ENCODE results near the gene PCDHGC4.

The PCDHGC4 gene

DNA sequence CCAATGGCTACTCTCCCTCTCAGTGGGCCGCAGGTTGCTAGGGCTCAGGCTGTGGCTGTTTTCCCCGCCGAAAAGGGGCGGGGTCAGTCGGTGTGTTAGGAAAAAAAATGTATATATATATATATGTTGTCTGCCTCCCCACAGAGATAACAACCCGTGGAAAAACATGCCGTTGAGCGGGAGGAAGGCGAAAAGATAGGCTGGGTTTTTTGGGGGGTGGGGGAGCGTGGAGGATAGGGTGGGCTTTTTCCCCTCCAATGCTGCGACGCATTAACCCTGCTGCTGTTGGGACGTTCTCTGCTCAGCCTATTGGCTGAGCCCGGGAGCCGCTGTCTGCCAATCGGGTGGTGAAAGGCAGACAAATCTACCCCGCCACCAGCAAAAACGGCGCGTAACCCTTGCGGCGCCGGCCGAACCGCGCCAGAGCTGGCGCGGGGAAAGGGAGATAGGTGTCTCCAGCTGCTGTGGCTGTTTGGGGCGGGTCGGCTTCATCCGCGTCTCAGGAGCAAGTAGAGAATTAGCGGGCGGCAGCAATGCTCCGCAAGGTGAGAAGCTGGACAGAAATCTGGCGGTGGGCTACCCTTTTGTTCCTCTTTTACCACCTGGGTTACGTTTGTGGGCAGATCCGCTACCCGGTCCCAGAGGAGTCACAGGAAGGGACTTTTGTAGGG, at the start of gene PCDHGC4:
Gene PCDHGC4 (plus strand): TSS at position 390 of the 671 bp plus-strand sequence. CDS start 144 bp downstream, at position 534.
- peaks cover 0 to 14% (median 12%) of the 10 kb centered on the region in 5 donors for H3K27me3 ChIP-seq (ENCODE audit: control insufficient read depth in 5 of 5, insufficient read depth in 4 of 5, low read length in 5 of 5)
- no peak within 1 kb of the TSS for H3K27ac ChIP-seq (ENCODE audit: low read depth, low read length)
- H3K4me1 ChIP-seq (ENCODE audit: control insufficient read depth in 5 of 5, insufficient read depth in 5 of 5, low read length in 5 of 5) = peaks cover 4 to 23% (median 20%) of the 10 kb centered on the region in 5 donors
- peak within 1 kb of the TSS in 3 of 5 donors; percentile 13 to 49 (median 43) for H3K9ac ChIP-seq (ENCODE audit: low read length in 5 of 5)
- H3K4me3 ChIP-seq (ENCODE audit: low read depth in 1 of 5, low read length in 5 of 5) = peak within 1 kb of the TSS; percentile 17 to 61 (median 52)
- H3K36me3 ChIP-seq (ENCODE audit: control insufficient read depth in 5 of 5, insufficient read depth in 5 of 5, low read length in 5 of 5) = peaks cover 0 to 15% (median 8%) of the 10 kb centered on the region in 5 donors
- no peaks in the 10 kb centered on the region for H3K9me3 ChIP-seq (ENCODE audit: control insufficient read depth in 5 of 5, low read length in 5 of 5)

DNA sequence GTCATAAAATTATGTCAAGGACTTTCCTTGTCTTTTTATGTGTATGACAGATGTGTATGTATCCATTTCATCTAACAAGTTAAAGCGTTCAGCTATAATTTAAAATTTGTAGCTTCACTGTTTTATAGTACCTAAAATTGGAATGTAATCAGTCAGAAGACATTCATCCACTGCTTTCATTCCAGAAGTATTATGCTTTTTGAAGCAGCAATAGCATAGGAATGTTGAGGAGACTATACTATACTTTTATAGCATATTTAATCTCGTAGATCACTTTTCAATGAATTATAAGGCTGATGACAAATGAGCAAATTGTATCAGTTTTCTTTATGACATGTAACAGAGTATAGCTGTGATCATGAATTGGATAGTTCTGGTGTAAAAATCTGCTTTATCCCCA, 47.6 kb upstream of the PCDHGC4 start:
- Histone ChIP-seq H3K4me1 (ENCODE audit: control insufficient read depth in 5 of 5, insufficient read depth in 5 of 5, low read length in 5 of 5) (no peaks in the 10 kb centered on the region), H3K27me3 (ENCODE audit: control insufficient read depth in 5 of 5, insufficient read depth in 4 of 5, low read length in 5 of 5) (no peaks in the 10 kb centered on the region), H3K9me3 (ENCODE audit: control insufficient read depth in 5 of 5, low read length in 5 of 5) (peaks cover 5 to 51% (median 42%) of the 10 kb centered on the region in 5 donors), H3K36me3 (ENCODE audit: control insufficient read depth in 5 of 5, insufficient read depth in 5 of 5, low read length in 5 of 5) (peaks cover 0 to 3% (median 0%) of the 10 kb centered on the region in 5 donors), H3K27ac (ENCODE audit: low read depth, low read length) (no peak overlapping the region), H3K9ac (ENCODE audit: low read length in 5 of 5) (no peak overlapping the region), H3K4me3 (ENCODE audit: low read depth in 1 of 5, low read length in 5 of 5) (no peak overlapping the region)

DNA sequence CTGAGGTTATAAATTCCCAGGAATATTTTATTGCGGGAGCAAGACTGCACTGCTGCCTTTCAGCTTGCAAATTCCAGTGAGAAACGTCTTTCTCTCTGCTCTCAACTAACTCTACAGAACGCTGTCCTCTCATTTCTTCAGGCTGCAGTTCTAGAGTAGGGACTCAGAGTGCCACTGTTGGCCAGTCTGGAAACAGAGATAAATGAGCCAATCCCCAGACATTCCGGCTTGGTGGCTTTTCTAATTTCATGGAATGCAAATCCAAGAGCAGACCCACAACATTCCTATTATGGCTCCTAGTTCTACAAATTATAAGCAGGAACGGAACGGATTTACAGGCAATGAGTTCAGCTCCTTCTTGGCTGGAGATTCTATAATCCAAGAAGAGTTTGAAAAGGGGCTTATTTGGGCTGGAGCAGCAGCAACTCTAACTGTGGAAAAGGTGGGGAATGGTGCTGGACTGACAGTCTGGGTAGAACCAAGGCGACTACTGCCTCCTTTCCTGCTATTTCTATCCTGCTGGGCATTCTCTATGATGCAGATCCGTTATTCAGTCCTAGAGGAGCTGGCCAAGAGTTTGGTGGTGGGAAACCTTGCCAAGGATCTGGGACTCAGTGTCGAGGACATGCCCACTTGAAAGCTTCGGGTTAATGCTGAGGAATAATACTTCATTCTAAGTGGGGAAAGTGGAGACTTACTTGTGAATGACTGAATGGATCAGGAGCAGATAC, 45.3 kb upstream of the PCDHGC4 start:
- H3K36me3 ChIP-seq (ENCODE audit: control insufficient read depth in 5 of 5, insufficient read depth in 5 of 5, low read length in 5 of 5) = peaks cover 0 to 3% (median 0%) of the 10 kb centered on the region in 5 donors
- no peak overlapping the region for H3K27ac ChIP-seq (ENCODE audit: low read depth, low read length)
- peaks cover 5 to 45% (median 30%) of the 10 kb centered on the region in 5 donors for H3K9me3 ChIP-seq (ENCODE audit: control insufficient read depth in 5 of 5, low read length in 5 of 5)
- no peak overlapping the region for H3K9ac ChIP-seq (ENCODE audit: low read length in 5 of 5)
- H3K27me3 ChIP-seq (ENCODE audit: control insufficient read depth in 5 of 5, insufficient read depth in 4 of 5, low read length in 5 of 5) = no peaks in the 10 kb centered on the region
- H3K4me3 ChIP-seq (ENCODE audit: low read depth in 1 of 5, low read length in 5 of 5) = no peak overlapping the region
- H3K4me1 ChIP-seq (ENCODE audit: control insufficient read depth in 5 of 5, insufficient read depth in 5 of 5, low read length in 5 of 5) = no peaks in the 10 kb centered on the region

DNA sequence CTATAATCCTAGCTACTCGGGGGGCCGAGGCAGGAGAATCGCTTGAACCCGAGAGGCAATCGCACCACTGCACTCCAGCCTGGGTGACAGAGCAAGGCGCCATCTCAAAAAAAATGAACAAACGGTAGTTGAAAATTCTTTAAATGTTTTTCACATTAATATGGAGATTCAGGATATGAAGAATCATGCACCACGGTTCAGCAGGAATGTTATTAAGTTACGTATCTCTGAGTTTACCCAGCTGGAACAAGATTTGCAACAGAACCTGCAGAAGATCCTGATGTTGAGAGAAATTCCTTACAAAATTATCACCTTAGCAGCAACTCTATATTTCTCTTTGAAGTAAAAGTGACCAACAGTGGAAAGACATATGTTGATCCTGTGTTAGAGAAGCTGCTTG, 44.5 kb upstream of the PCDHGC4 start:
- H3K9ac ChIP-seq (ENCODE audit: low read length in 5 of 5) = no peak overlapping the region
- H3K27me3 ChIP-seq (ENCODE audit: control insufficient read depth in 5 of 5, insufficient read depth in 4 of 5, low read length in 5 of 5) = no peaks in the 10 kb centered on the region
- H3K4me1 ChIP-seq (ENCODE audit: control insufficient read depth in 5 of 5, insufficient read depth in 5 of 5, low read length in 5 of 5) = no peaks in the 10 kb centered on the region
- H3K9me3 ChIP-seq (ENCODE audit: control insufficient read depth in 5 of 5, low read length in 5 of 5) = peaks cover 5 to 39% (median 26%) of the 10 kb centered on the region in 5 donors
- no peak overlapping the region for H3K27ac ChIP-seq (ENCODE audit: low read depth, low read length)
- no peak overlapping the region for H3K4me3 ChIP-seq (ENCODE audit: low read depth in 1 of 5, low read length in 5 of 5)
- H3K36me3 ChIP-seq (ENCODE audit: control insufficient read depth in 5 of 5, insufficient read depth in 5 of 5, low read length in 5 of 5) = peaks cover 0 to 3% (median 0%) of the 10 kb centered on the region in 5 donors

DNA sequence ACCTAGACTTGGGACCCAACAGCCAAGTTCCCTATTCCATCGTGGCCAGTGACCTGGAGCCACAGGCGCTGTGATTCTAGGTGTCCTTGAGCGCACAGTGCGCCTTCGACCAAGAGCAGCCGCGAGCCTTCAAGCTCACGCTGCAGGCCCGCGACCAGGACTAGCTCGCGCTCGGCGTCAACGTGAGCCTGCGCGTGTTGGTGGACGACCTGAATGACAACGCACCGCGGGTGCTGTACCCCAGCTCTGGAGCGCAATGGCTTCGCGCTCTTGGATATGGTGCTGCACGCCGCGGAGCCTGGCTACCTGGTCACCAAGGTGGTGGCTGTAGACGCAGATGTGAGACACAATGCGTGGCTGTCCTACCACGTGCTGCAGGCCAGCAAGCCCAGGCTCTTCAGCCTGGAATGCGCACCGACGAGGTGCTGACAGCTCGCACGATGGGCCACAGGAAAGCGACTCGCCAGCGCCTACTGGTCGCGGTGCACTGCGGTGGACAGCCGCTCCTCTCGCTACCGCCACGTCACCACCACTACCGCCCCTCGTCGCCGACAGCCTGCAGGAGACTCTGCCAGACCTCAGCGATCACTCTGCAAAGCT, 43.2 kb upstream of the PCDHGC4 start:
- peaks cover 5 to 33% (median 19%) of the 10 kb centered on the region in 5 donors for H3K9me3 ChIP-seq (ENCODE audit: control insufficient read depth in 5 of 5, low read length in 5 of 5)

DNA sequence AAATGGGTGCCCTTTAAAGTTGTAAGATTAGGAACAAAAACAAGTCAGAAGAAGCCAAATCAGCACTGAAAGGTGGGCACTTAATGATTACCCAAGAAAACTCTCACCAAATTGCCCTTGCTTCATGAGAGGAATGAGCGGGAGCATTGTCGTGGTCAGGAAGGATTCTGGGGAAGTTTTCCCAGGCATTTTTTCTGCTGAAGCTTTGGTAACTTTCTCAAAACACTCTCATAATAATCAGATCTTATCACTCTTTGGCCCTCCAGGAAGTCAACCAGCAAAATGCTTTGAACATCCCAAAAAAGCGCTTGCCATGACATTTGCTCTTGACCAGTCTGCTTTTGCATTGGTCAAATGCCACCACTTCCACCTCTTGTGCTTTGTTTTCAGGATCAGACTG, 19.5 kb upstream of the PCDHGC4 start:
- Histone ChIP-seq H3K27me3 (ENCODE audit: control insufficient read depth in 5 of 5, insufficient read depth in 4 of 5, low read length in 5 of 5) (no peaks in the 10 kb centered on the region), H3K4me3 (ENCODE audit: low read depth in 1 of 5, low read length in 5 of 5) (no peak overlapping the region), H3K36me3 (ENCODE audit: control insufficient read depth in 5 of 5, insufficient read depth in 5 of 5, low read length in 5 of 5) (peaks cover 0 to 2% (median 0%) of the 10 kb centered on the region in 5 donors), H3K4me1 (ENCODE audit: control insufficient read depth in 5 of 5, insufficient read depth in 5 of 5, low read length in 5 of 5) (no peaks in the 10 kb centered on the region), H3K9ac (ENCODE audit: low read length in 5 of 5) (no peak overlapping the region), H3K9me3 (ENCODE audit: control insufficient read depth in 5 of 5, low read length in 5 of 5) (no peaks in the 10 kb centered on the region), H3K27ac (ENCODE audit: low read depth, low read length) (no peak overlapping the region)

More for the DNA sequence above, 43.2 kb upstream of the PCDHGC4 start:
- no peak overlapping the region for H3K9ac ChIP-seq (ENCODE audit: low read length in 5 of 5)
- H3K4me1 ChIP-seq (ENCODE audit: control insufficient read depth in 5 of 5, insufficient read depth in 5 of 5, low read length in 5 of 5) = no peaks in the 10 kb centered on the region
- no peaks in the 10 kb centered on the region for H3K27me3 ChIP-seq (ENCODE audit: control insufficient read depth in 5 of 5, insufficient read depth in 4 of 5, low read length in 5 of 5)
- no peak overlapping the region for H3K27ac ChIP-seq (ENCODE audit: low read depth, low read length)
- H3K4me3 ChIP-seq (ENCODE audit: low read depth in 1 of 5, low read length in 5 of 5) = peak overlapping the region in 4 of 5 donors; percentile 11 to 24 (median 14)
- peaks cover 0 to 3% (median 0%) of the 10 kb centered on the region in 5 donors for H3K36me3 ChIP-seq (ENCODE audit: control insufficient read depth in 5 of 5, insufficient read depth in 5 of 5, low read length in 5 of 5)

DNA sequence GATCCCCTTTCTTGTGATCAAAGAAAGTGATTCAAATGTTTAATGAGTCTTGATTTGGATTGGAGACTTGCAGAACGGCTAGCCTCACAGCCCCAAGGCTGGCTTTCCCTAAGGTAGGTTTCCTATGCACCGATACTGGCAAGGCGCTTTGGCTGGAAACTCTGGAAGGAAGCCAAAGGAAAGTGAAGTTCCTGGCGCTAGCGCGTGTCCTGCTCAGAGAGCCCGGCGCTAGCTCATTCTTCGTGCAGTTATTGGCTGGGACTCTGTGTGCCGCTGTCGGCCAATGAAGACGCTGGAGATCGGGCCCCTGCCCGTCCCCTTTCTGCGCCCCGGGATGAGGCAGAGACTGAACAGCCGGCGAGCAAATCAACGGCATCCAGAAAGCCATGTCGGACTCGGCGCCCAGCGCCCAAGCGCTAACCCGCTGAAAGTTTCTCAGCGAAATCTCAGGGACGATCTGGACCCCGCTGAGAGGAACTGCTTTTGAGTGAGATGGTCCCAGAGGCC, 9.2 kb upstream of the PCDHGC4 start, which contains the start of gene PCDHGC3:
Gene PCDHGC3 (plus strand): TSS at position 342 of the 507 bp plus-strand sequence. CDS start 151 bp downstream, at position 493.
- Histone ChIP-seq H3K4me3 (ENCODE audit: low read depth in 1 of 5, low read length in 5 of 5) (peak within 1 kb of the TSS; percentile 80 to 97 (median 89)), H3K4me1 (ENCODE audit: control insufficient read depth in 5 of 5, insufficient read depth in 5 of 5, low read length in 5 of 5) (peaks cover 5 to 45% (median 40%) of the 10 kb centered on the region in 5 donors), H3K9me3 (ENCODE audit: control insufficient read depth in 5 of 5, low read length in 5 of 5) (no peaks in the 10 kb centered on the region), H3K9ac (ENCODE audit: low read length in 5 of 5) (peak within 1 kb of the TSS; percentile 64 to 91 (median 78)), H3K27ac (ENCODE audit: low read depth, low read length) (peak within 1 kb of the TSS; percentile 77), H3K27me3 (ENCODE audit: control insufficient read depth in 5 of 5, insufficient read depth in 4 of 5, low read length in 5 of 5) (peaks cover 0 to 5% (median 2%) of the 10 kb centered on the region in 5 donors), H3K36me3 (ENCODE audit: control insufficient read depth in 5 of 5, insufficient read depth in 5 of 5, low read length in 5 of 5) (no peaks in the 10 kb centered on the region)

DNA sequence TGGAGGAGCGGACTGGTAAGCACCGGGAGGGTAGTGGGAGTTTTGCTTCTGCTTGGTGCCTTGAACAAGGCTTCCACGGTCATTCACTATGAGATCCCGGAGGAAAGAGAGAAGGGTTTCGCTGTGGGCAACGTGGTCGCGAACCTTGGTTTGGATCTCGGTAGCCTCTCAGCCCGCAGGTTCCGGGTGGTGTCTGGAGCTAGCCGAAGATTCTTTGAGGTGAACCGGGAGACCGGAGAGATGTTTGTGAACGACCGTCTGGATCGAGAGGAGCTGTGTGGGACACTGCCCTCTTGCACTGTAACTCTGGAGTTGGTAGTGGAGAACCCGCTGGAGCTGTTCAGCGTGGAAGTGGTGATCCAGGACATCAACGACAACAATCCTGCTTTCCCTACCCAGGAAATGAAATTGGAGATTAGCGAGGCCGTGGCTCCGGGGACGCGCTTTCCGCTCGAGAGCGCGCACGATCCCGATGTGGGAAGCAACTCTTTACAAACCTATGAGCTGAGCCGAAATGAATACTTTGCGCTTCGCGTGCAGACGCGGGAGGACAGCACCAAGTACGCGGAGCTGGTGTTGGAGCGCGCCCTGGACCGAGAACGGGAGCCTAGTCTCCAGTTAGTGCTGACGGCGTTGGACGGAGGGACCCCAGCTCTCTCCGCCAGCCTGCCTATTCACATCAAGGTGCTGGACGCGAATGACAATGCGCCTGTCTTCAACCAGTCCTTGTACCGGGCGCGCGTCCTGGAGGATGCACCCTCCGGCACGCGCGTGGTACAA, 8.5 kb upstream of the PCDHGC4 start:
- Histone ChIP-seq H3K27ac (ENCODE audit: low read depth, low read length) (peak overlapping the region; percentile 77), H3K4me1 (ENCODE audit: control insufficient read depth in 5 of 5, insufficient read depth in 5 of 5, low read length in 5 of 5) (peaks cover 5 to 45% (median 40%) of the 10 kb centered on the region in 5 donors), H3K9me3 (ENCODE audit: control insufficient read depth in 5 of 5, low read length in 5 of 5) (no peaks in the 10 kb centered on the region), H3K27me3 (ENCODE audit: control insufficient read depth in 5 of 5, insufficient read depth in 4 of 5, low read length in 5 of 5) (peaks cover 0 to 5% (median 2%) of the 10 kb centered on the region in 5 donors), H3K36me3 (ENCODE audit: control insufficient read depth in 5 of 5, insufficient read depth in 5 of 5, low read length in 5 of 5) (no peaks in the 10 kb centered on the region), H3K9ac (ENCODE audit: low read length in 5 of 5) (peak overlapping the region; percentile 64 to 91 (median 78)), H3K4me3 (ENCODE audit: low read depth in 1 of 5, low read length in 5 of 5) (peak overlapping the region; percentile 80 to 97 (median 89))

DNA sequence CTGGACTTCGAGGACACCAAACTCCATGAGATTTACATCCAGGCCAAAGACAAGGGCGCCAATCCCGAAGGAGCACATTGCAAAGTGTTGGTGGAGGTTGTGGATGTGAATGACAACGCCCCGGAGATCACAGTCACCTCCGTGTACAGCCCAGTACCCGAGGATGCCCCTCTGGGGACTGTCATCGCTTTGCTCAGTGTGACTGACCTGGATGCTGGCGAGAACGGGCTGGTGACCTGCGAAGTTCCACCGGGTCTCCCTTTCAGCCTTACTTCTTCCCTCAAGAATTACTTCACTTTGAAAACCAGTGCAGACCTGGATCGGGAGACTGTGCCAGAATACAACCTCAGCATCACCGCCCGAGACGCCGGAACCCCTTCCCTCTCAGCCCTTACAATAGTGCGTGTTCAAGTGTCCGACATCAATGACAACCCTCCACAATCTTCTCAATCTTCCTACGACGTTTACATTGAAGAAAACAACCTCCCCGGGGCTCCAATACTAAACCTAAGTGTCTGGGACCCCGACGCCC, 7.7 kb upstream of the PCDHGC4 start:
- peak overlapping the region; percentile 80 to 97 (median 89) for H3K4me3 ChIP-seq (ENCODE audit: low read depth in 1 of 5, low read length in 5 of 5)
- H3K9ac ChIP-seq (ENCODE audit: low read length in 5 of 5) = peak overlapping the region in 3 of 5 donors; percentile 6 to 87 (median 26)
- no peaks in the 10 kb centered on the region for H3K9me3 ChIP-seq (ENCODE audit: control insufficient read depth in 5 of 5, low read length in 5 of 5)
- H3K4me1 ChIP-seq (ENCODE audit: control insufficient read depth in 5 of 5, insufficient read depth in 5 of 5, low read length in 5 of 5) = peaks cover 5 to 45% (median 40%) of the 10 kb centered on the region in 5 donors
- H3K27ac ChIP-seq (ENCODE audit: low read depth, low read length) = peak overlapping the region; percentile 77
- peaks cover 0 to 5% (median 2%) of the 10 kb centered on the region in 5 donors for H3K27me3 ChIP-seq (ENCODE audit: control insufficient read depth in 5 of 5, insufficient read depth in 4 of 5, low read length in 5 of 5)
- no peaks in the 10 kb centered on the region for H3K36me3 ChIP-seq (ENCODE audit: control insufficient read depth in 5 of 5, insufficient read depth in 5 of 5, low read length in 5 of 5)
